Measurements from ENCODE around the gene RHOT1.
"Not testable (repeated sequence)": the region's sequence is repeated elsewhere in the genome, so short reads cannot be mapped to it uniquely, and the experiment has no call there.

Gene RHOT1

DNA sequence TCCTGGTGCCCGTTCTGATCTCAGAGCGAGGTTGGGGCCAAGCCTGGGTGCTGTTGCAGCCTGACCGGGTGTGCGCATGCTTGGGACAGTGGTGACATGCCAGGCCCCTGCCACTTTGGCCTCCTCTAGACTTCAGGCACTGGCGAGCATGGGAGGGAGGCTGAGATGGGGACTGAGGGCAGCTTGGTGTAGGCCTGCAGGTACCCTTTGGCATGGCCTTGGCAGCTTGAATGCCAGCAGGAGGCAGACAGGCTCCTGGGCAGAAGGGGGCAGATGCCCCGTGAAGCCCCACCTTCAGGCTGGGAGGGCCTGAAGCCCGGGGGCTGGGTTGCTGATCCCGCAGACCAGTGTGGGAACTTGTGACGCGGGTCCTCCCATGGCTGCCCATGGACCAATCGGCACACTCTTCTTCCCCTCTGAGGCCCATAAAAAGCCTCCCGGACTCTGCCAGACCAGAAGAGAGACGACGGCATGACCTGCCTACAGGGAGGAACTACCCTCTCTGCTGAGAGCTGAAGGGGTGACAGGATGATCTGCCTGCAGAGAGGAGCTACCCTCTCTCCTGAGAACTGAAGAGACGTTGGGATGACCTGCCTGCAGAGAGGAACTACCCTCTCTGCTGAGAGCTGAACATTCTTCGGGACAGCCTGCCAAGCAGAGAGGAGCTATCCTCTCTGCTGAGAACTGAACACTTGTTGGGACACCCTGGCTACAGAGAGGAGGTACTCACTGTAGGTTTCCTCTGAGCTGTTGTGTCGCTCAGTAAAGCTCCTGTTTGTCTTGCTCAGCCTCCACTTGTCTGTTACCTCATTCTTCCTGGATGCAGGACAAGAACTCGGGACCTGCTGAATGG lies 17.5 kb downstream of the RHOT1 start:
- DNase-seq (ENCODE audit: low read depth), result no peak

DNA sequence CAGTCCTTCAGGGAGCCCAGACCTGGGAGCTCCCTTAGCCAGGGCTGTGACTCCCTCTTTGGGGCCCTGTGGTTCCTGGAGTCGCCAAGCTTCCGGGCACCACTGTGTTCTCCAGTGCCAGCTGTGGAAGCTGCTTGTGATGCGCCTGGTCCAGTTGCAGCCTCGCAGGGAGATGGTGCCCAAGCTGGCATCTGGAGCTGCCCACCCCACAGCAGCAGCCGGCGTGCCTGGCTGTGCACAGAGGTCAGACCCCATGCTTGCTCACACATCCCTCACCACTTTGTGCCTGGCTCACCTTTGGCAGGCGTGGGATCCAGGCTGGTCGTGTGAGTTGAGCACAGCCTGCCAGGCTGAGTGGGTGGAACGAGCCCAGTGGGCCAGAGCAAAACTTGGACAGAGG lies 18.2 kb downstream of the RHOT1 start:
- no peak for DNase-seq (ENCODE audit: low read depth)

DNA sequence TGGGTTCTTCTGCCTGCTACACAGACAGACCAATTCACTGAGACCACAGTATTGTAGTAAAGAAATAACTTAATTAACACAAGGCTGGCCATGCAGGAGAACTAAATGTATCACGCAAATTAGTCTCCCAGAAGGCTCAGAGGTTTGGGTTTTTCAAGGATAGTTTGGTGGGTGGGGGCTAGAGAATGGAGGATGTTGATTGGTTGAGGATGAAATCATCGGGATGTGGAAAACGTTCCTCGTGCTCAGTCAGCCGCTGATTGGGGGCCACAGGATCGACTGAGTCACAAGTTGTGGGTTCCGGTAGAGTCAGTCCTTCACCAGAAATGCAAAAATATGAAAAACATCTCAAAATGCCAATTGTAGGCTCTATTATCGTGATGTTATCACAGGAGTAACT lies 18.7 kb downstream of the RHOT1 start:
- no peak for DNase-seq (ENCODE audit: low read depth)

DNA sequence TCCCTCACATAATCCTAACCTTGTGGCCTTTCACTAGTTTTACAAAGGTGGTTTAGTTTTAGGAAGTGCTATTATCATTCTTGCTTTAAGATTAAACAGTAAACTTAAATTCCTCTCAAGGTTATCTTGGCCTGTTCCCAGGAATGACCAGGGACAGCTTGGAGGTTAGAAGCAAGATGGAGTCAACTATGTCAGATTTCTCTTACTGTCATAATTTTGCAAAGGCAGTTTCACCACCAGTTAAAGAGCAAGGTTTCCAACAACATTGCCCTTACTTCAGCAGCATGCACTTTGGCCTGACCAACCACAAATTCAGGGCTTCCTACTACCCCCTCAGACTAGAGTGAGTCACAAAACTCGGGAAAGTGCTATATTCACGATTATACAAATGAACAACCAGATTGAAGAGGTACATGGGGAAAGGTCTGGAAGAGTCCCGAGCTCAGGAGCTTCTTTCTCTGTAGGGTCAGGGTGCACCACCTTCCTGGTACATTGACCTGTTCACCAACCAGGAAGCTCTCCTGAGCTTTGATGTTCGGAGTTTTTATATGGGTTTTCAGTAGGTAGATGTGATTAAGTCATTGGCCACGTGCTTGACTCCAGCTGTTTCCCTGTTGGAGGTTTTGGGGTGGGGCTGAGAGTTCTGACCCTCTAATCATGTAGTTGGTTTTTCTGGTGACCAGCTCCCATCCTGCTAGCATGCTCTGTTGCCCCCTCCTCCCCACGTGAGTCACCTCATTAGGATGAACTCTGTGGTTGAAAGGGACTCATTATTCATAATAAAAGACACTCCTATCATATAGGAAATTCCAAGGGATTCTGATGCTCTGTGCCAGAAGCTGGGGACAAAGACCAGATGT lies 19.4 kb downstream of the RHOT1 start:
- no peak for DNase-seq (ENCODE audit: low read depth)

DNA sequence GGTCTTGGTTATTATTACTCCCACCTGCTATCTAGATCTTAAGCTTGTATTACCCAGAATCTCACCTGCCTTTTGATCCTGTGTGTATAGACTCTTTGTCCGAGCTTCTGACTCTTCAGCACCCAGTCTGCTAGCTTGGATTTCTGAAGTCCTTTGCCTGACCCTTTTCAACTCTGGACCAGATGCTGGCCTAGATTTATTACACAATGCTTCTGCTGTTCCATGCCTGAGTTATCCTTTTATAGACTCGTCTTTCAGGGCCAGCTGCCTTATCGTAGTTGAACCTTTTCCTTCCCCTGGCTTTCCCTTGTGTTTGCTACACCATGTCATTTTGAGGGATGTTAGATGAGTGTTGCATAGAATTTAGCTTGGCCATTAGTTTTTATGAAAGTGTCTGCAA lies 32.6 kb downstream of the RHOT1 start:
- no peak for DNase-seq (ENCODE audit: low read depth)

DNA sequence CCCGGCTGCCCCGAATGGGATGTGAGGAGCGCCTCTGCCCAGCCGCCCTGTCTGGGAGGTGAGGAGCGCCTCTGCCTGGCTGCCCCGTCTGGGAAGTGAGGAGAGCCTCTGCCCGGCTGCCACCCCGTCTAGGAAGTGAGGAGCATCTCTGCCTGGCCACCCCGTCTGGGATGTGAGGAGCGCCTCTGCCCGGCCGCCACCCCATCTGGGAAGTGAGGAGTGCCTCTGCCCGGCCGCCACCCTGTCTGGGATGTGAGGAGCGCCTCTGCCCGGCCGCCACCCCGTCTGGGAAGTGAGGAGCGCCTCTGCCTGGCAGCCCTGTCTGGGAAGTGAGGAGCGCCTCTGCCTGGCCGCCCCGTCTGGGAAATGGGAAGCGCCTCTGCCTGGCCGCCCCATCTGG lies 36.4 kb downstream of the RHOT1 start:
- not testable (repeated sequence) for DNase-seq (ENCODE audit: low read depth)

DNA sequence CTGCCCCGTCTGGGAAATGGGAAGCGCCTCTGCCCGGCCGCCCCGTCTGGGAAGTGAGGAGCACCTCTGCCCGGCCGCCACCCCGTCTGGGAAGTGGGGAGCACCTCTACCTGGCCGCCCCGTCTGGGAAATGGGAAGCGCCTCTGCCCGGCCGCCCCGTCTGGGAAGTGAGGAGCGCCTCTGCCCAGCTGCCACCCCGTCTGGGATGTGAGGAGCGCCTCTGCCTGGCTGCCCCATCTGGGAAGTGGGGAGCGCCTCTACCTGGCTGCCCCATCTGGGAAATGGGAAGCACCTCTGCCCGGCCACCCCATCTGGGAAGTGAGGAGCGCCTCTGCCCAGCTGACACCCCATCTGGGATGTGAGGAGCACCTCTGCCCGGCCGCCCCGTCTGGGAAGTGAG lies 36.8 kb downstream of the RHOT1 start:
- DNase-seq (ENCODE audit: low read depth), result not testable (repeated sequence)

DNA sequence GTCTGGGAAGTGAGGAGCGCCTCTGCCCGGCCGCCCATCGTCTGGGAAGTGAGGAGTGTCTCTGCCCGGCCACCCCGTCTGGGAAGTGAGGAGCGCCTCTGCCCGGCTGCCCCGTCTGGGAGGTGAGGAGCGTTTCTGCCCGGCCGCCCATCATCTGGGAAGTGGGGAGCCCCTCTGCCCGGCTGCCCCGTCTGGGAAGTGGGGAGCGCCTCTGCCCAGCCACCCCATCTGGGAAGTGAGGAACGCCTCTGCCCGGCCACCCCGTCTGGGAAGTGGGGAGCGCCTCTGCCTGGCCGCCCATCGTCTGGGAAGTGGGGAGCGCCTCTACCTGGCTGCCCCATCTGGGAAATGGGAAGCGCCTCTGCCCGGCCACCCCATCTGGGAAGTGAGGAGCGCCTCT lies 37.2 kb downstream of the RHOT1 start:
- DNase-seq (ENCODE audit: low read depth), result not testable (repeated sequence)

DNA sequence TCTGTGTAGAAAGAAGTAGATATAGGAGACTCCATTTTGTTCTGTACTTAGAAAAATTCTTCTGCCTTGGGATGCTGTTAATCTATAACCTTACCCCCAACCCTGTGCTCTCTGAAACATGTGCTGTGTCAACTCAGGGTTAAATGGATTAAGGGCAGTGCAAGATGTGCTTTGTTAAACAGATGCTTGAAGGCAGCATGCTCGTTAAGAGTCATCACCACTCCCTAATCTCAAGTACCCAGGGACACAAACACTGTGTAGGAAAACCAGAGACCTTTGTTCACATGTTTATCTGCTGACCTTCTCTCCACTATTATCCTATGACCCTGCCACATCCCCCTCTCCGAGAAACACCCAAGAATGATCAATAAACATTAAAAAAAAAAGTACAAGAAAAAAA lies 38.0 kb downstream of the RHOT1 start:
- DNase-seq (ENCODE audit: low read depth), result not testable (repeated sequence)

DNA sequence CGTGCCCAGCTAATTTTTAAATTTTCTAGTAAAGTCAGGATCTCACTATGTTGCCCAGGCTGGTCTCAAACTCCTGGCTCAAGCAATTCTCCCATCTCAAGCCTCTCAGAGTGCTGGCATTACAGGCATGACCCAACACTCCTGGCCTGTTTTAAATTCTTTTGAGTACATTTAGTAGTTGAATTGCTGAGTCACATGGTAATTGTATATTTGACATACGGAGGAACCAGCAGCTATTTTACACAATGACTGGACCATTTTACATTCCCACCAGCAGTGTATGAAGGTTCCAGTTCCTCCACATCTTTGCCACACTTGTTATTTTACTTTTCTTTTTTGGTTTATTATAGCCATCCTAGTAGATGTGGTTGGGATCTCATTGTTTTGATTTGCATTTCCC lies 43.6 kb downstream of the RHOT1 start:
- DNase-seq (ENCODE audit: low read depth), result no peak

DNA sequence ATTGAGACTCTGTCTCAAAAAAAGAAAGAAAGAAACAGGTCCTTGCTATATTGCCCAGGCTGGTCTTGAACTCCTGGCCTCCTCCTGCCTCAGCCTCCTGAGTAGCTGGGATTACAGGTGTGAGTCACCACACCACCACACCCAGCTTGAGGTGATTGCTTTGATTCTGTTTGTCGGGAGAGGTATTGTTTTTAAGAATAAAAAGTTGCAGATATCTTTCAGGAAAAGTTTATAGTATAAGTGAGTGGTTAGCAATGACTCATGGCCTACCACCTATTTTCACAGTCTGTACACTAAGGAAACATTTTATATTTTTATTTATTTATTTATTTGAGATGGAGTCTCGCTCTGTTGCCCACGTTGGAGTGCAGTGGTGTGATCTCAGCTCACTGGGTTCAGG lies 45.0 kb downstream of the RHOT1 start:
- DNase-seq (ENCODE audit: low read depth), result no peak

DNA sequence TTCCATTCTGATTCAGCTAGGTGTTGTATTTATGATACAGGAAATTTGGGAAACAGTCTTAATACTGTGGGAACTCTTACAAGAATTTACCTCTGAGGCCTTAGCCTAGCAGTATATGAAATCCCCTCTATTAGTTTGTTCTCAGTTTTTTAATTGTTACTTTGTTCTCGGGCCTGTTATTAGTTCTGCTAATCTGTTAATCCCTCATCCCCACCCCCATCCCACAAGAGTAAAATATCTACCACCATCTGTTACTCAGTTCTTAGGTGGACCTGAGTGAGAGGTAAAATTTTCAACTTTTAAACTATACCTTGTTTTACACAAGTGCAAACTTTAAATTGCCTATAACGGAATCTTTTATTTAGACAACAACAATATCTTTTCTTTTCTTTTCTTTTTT lies 47.0 kb downstream of the RHOT1 start:
- DNase-seq (ENCODE audit: low read depth), result no peak

DNA sequence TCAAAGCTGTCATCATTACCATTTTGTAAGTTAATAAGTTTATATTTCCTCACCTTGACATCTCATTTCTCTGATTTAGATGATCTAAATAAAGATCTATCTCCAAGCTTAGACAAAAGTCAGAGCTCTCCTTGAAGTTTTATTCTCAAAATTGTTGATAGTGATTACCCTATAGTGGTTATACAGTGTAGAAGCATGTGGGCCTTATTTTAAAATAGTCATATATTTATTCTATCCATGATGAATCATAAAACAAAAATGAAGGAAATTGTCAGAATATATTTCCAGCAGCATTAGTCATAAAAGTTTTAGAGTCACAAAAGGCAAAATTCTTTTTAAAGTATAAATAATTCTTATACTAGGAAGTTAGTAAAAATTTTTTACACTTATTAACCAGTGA lies 49.0 kb downstream of the RHOT1 start:
- no peak for DNase-seq (ENCODE audit: low read depth)

DNA sequence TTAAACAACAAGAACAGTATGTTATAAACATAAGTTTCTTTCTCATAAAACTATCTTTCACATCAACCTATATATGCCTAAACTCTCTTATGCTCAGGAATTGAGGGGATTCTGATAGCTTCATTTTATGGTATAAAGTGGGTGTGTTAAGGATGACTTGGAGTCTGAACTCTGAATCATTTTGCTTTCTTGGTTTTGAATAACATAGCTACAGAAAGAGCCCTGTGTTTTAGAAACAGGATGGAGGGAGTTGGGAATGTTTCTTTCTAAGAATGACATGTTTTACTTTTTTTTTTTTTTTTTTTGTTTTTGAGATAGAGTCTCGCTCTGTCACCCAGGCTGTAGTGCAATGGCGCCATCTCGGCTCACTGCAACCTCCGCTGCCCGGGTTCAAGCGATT lies 50.1 kb downstream of the RHOT1 start:
- no peak for DNase-seq (ENCODE audit: low read depth)

DNA sequence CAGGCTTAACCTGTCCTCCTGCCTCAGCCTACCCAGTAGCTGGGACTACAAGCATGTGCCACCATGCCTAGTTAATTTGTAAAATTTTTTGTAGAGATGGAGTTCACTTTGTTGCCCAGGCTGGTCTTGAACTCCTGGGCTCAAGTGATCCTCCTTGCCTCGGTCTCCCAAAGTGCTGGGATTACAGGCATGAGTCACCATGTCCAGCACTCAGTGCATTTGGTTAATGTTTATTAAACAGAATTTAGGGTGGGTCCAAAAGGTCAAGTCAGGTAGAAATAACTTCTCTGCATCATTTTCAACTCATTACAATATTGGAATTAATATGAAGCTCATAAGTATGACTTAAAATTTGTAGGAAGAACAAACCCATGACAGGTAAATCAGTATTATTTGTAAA lies 55.7 kb downstream of the RHOT1 start:
- no peak for DNase-seq (ENCODE audit: low read depth)

DNA sequence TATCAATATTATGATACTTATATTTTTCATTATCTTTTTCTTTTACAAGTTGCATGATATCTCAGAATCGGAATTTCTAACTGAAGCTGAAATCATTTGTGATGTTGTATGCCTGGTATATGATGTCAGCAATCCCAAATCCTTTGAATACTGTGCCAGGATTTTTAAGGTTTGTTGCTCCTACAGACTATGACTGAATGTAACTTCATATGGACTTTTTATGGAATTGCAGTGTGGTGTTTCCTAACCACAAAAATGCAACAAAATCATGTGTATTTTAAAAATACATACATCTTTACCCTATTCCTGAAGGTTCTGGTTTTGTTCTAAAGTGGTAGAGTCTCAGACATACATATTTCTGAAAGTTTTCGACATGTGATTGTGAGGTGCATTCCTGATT lies 64.6 kb downstream of the RHOT1 start:
- DNase-seq (ENCODE audit: low read depth), result no peak

DNA sequence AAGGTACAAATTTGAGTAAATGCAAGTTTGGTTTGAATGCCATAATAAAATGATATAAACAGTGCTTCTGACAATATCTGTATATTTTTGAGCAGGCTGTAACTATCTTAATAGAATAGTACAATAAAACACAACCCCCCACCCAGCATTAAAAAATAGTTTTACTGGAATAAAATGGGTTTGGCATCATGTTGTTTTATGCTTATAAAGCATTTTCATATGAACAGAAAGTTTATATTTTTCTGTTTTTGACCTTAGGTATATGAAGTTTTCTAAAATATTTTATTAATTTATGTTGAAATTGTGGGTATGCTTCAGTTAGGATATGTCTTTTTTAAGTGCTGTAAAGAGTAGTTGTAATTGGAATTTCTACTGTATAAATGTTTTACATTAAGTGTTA lies 66.1 kb downstream of the RHOT1 start:
- DNase-seq (ENCODE audit: low read depth), result no peak

DNA sequence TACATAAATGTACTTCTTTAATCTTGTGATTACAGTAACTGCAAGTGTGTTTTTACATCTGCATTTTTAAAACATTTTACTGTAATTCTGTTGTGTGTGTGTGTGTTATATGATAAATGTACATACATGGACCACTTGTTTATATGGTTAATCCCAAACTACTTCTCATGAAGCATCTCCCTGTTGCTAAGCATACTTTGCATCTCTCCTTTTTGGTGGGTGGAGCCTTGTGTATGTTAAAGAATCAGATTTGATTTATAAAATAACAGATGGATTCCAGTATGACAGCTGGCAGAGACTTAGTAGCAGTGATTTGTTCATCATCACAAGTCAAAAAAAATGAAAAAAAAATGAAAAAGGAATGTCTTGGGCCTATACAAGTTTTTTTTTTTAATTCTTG lies 67.3 kb downstream of the RHOT1 start:
- no peak for DNase-seq (ENCODE audit: low read depth)

DNA sequence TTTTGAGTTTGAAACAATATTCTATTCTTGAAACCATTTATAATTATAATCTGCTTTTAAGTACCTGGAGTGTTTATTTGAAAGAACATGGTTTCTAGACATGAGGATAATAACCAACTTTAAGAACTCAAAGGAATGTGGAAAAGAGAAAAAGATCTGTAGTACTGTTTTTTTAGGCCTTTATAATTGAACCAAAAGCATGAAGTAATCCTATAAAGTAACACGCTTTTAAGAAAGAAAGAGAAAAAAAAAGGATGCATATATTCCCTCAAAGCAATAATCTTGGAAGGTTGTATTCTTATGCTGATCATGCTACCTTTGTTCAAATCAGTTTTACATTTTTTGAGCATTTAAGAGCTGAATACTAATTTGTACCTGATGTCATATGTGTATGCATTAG lies 69.4 kb downstream of the RHOT1 start:
- DNase-seq (ENCODE audit: low read depth), result no peak

DNA sequence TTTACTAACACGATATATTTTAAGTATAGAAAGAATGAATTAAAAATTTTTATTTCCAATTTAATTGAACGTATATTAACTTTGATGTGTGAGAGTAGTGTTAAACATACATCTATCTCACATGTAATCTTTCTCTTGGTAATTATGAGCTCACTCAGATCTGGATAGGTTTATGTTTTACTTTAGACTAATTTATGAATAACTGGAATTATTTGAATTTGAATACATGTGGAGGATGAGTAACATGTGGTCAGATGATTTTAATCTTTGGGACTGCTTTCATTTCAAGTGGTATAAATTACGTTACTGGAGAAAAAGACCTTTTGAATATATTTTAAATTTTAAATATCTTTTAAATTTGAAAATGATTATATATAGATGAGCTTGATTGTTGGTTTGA lies 73.4 kb downstream of the RHOT1 start:
- no peak for DNase-seq (ENCODE audit: low read depth)

DNA sequence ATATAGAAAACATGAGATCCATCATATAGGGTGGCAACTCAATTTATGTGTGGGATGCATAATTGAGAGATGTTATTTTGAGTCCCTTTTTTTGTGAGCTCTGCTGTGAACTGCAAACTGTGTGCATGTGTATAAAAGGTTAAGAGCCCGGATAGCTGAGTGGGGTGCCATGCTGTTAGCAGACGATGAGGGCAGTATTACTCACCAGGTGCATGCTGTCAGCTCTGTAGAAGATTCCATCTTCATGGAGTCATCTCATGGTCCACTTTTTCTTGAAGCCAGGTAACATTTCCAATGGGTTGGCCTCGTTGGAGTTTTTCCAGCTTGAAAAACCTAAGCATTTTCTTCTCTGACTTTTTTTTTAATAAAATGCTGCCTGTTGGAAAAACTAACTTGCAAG lies 80.3 kb downstream of the RHOT1 start:
- no peak for DNase-seq (ENCODE audit: low read depth)

DNA sequence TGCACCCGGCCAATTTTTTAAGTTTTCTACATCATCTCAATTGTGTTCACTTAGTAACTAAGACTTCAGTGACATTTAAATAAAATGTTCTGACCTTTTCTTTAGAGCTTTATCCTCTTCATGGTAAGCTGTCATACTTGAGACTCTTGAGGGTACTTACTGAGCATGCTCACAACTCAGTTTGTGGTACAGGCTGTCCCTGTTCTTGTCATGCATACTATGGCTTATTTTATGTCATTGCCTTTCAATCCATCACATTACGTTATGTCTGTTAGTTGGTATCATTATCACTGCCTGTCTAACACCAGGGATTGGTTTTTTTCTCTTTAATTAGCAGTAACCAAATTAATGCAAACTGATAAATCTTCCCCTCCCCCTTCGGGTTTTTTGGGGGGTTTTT lies 81.4 kb downstream of the RHOT1 start:
- no peak for DNase-seq (ENCODE audit: low read depth)

DNA sequence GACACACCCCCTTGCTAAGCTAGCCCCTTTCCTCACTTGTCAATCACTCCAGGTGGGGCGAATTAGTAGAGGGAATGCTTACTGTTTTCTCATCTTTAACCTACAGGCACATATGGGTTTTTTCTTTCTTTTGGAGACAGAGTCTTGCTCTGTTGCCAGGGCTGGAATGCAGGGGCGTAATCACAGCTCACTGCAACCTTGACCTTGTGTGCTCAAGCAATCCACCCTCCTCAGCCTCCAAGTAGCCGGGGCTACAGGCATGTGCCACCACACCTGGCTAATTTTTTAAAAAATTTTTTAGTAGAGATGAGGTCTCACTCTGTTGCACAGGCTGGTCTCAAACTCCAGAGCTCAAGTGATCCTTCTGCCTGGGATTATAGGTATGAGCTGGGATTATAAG lies 84.6 kb downstream of the RHOT1 start:
- no peak for DNase-seq (ENCODE audit: low read depth)

Data from stimulated activated CD8-positive, alpha-beta memory T cell treated with anti-CD3 and anti-CD28 coated beads, Interleukin-7, amount 100 ng/mL, for 24 hours (primary cell).